Measurements from ENCODE around the gene KIF6.

Gene KIF6

DNA sequence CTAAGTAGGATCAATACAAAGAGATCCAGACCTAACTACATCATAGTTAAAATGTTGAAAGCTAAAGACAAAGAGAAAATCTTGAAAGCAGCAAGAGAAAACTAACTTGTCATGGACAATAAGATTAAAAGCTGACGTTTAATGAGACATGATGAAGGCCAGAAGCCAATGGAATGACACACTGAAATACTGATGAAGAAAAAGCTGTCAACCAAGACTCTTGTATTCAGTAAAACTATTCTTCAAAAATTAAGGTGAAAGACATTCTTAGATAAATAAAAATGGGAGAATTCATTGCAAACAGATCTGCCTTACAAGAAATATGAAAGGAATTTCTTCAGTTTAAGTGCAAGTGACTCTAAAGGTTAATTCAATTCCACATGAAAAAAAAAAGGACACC, 256.8 kb downstream of the KIF6 start:
- DNase-seq (ENCODE audit: extremely low read depth, low read depth) = no peak
- TF ChIP-seq, protein P1, sequence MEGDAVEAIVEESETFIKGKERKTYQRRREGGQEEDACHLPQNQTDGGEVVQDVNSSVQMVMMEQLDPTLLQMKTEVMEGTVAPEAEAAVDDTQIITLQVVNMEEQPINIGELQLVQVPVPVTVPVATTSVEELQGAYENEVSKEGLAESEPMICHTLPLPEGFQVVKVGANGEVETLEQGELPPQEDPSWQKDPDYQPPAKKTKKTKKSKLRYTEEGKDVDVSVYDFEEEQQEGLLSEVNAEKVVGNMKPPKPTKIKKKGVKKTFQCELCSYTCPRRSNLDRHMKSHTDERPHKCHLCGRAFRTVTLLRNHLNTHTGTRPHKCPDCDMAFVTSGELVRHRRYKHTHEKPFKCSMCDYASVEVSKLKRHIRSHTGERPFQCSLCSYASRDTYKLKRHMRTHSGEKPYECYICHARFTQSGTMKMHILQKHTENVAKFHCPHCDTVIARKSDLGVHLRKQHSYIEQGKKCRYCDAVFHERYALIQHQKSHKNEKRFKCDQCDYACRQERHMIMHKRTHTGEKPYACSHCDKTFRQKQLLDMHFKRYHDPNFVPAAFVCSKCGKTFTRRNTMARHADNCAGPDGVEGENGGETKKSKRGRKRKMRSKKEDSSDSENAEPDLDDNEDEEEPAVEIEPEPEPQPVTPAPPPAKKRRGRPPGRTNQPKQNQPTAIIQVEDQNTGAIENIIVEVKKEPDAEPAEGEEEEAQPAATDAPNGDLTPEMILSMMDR (IDR thresholded peaks at IDR 0.05; ENCODE audit: low read depth, low read length) = no peak

DNA sequence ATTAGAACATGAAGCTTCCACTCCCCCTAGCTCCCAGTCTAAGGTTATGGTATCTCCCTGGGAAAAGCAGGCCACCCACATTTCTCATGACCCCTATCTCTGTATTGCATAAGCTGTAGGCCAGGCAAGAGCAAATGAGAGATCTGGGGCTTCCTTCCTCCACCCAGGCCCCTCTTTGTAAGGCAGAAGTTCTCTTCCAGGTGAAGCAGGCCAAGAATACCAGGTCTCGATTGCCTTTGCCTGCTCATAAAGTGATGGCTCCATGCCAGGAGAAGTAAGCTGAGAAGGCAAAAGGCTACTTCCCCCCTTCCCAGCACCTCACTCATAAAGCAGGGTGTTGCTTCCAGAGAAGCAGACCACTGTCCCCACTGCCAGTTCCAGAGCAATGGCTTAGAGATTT, 258.6 kb downstream of the KIF6 start:
- no peak for DNase-seq (ENCODE audit: extremely low read depth, low read depth)
- TF ChIP-seq, protein P1 (IDR thresholded peaks at IDR 0.05; ENCODE audit: low read depth, low read length) = no peak

DNA sequence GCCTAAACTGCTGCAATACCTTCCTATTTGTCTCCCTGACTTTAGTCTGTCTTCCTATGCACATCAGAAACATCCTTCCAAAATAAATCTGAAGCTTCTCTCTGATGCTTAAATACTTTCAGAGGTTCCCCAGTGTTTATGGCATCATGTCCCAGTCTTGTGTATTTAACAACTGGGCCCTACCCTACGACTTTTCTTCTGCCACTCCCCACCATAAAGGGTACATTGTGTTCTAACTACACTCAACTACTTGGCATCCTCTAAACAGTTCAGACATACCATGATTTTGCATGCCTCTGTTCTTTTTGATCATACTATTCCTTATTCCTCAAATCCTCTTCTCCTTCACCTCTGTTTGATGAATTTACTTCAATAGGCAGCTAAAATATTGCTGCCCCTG, 259.7 kb downstream of the KIF6 start:
- no peak for DNase-seq (ENCODE audit: extremely low read depth, low read depth)
- TF ChIP-seq, protein P1 (IDR thresholded peaks at IDR 0.05; ENCODE audit: low read depth, low read length) = no peak

DNA sequence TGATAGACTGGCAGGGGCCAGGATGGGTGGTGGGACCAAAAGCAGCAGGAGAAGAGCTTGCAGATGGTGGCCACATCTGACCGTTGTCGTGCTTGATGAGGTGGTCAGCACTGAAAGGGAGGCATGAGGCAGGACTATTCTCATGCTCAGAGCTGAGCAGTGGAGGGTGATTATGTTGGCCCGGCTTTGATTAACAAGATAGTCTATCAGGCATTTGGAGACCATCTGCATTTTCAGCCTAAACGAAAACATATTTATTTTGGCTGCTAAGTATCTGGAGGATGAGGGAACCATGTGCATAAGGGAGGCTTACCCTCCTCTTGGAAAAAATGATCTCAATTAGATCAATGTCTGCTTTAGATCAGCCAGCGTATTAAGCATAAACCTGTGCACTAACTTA, 261.1 kb downstream of the KIF6 start:
- no peak for DNase-seq (ENCODE audit: extremely low read depth, low read depth)
- TF ChIP-seq, protein P1 (IDR thresholded peaks at IDR 0.05; ENCODE audit: low read depth, low read length) = no peak

DNA sequence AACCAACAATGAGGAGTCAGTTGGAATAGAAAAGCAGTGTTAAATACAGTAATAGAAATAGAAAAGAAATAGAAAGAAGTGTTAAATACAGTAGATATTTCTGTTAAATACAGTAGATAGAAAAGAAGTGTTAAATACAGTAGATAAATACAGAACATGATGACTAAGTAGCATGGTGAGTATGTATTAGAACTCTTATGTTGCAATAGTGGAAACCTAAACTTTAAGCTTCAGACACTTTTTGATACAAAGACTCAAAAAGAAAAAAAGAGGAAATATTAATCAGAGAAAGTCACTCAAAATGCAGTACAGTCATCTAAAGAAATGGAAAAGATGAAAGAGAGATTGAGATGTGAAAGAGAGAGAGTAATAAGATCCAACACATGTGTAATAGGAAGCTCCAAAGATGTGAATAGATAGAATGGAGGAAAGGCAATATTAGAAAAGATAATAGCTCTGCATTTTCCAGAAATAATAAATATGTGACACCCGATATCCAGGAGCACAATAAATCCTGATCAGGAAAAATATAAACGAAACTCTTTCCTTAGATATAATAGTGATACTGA, 271.2 kb downstream of the KIF6 start:
- no peak for DNase-seq (ENCODE audit: extremely low read depth, low read depth)
- TF ChIP-seq, protein P1 (IDR thresholded peaks at IDR 0.05; ENCODE audit: low read depth, low read length) = no peak

DNA sequence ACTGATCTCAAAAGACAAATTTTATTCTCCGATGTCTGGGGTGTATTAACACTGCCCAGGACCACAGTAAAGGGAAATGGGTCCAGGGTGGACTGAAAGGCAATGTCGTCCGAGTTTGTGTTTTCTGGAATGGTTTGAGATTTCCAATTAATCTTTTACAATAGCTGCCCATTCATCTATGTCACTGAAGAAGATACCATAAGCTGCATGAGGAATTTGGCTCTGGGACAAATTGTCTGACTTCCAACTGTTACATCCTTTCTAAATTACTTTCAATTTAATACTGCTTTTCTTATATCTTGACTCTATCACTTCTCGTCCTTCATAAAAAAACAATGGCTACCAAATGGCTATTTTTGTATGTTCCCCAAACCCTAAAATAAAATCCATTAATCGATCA, 272.0 kb downstream of the KIF6 start:
- DNase-seq (ENCODE audit: extremely low read depth, low read depth) = no peak
- TF ChIP-seq, protein P1 (IDR thresholded peaks at IDR 0.05; ENCODE audit: low read depth, low read length) = no peak

DNA sequence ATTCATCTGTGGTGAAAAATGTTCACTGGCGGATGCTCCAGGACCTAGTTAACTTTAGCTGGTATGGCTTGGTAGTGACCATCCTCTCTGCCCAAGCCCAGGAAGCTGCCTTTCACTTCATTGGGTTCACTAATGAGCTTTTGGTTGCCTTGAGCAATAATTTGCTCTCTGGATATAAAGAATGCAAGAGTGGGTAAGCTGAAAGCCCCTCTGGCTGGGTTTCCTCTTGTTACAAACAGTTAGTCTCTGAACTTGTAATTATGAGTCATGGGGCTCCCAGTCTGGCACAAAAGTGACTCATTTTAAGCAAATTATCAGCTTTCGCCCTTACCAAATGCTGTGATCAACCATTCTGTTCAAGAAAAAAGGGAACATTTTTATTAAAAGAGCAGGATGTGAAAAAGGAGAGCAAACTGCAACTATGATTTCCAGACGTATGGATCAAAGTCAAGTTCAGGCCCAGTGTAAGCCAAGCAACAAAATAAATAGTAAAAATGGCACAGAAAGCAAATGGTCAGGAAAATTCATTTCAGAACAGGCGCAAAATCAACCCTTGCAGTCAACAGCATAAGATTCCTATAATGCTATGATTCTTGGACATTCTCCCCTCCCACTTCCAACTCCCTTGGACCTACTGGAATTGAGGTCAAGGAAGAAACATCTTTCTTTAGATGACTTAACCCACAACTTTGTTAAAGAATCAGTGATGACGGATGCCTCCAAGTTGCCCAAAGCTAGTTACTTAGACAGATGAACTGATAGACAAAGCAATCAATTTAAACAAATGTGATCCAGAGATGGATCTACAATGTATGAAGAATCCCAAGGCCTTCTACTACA, 272.7 kb downstream of the KIF6 start:
- DNase-seq (ENCODE audit: extremely low read depth, low read depth) = no peak
- TF ChIP-seq, protein P1 (IDR thresholded peaks at IDR 0.05; ENCODE audit: low read depth, low read length) = no peak

Measured in AG09319 (cell line).